ENCODE data around the gene SMDT1. TPM values are rescaled to one million over a fixed set of nuclear protein-coding genes. Genes with fewer than 3 reads are reported as not detected.

Gene SMDT1
- total and polyA plus RNA-seq, 8 donors: 50.9 to 119 (median 58.1) TPM

- H3K4me3 ChIP-seq: no peak overlapping the region
- TF ChIP-seq CTCF (IDR thresholded peaks at IDR 0.05): no peak
- FAIRE-seq (no peak), DNase-seq (peak in 2 of 6 donors; percentile 5 to 40), ATAC-seq (no peak)
- peaks cover 0 to 6% (median 3%) of the 10 kb centered on the region in 3 donors for H3K4me1 ChIP-seq
- intact Hi-C loops (cut with DNase I): no loop called here
- 92 to 98% methylated on average over 7 of the region's 7 CpGs for WGBS, 2 donors
- peaks cover 0 to 7% (median 0%) of the 10 kb centered on the region in 3 donors for H3K36me3 ChIP-seq
- no peak overlapping the region for H3K27ac ChIP-seq
- H3K27me3 ChIP-seq: no peaks in the 10 kb centered on the region
- H3K9me3 ChIP-seq: no peaks in the 10 kb centered on the region
Measured at GRCh38 chr22:42066126-42066761, 13.3 kb upstream of the SMDT1 start.

- WGBS, 2 donors: 95 to 98% methylated on average over 10 of the region's 10 CpGs
- Histone ChIP-seq H3K36me3 (peaks cover 0 to 6% (median 0%) of the 10 kb centered on the region in 3 donors), H3K27ac (no peak overlapping the region), H3K27me3 (no peaks in the 10 kb centered on the region), H3K9me3 (no peaks in the 10 kb centered on the region), H3K4me1 (peaks cover 0 to 10% (median 10%) of the 10 kb centered on the region in 3 donors), H3K4me3 (no peak overlapping the region)
- intact Hi-C loops (cut with DNase I): no loop called here
- ATAC-seq (no peak), FAIRE-seq (no peak), DNase-seq (peak in 1 of 6 donors; percentile 8)
- no peak for TF ChIP-seq CTCF (IDR thresholded peaks at IDR 0.05)
Measured at GRCh38 chr22:42066937-42067336, 12.6 kb upstream of the SMDT1 start.

- FAIRE-seq (no peak), ATAC-seq (no peak), DNase-seq (peak in 2 of 6 donors; percentile 5 to 45)
- Histone ChIP-seq H3K4me3 (no peak overlapping the region), H3K4me1 (peaks cover 0 to 10% (median 10%) of the 10 kb centered on the region in 3 donors), H3K36me3 (no peaks in the 10 kb centered on the region), H3K27ac (no peak overlapping the region), H3K27me3 (no peaks in the 10 kb centered on the region), H3K9me3 (no peaks in the 10 kb centered on the region)
- no peak for TF ChIP-seq CTCF (IDR thresholded peaks at IDR 0.05)
- intact Hi-C loops (cut with DNase I): no loop called here
- 90 to 95% methylated on average over 14 of the region's 14 CpGs for WGBS, 2 donors
Measured at GRCh38 chr22:42067671-42068251, 11.7 kb upstream of the SMDT1 start.

GRCh38 chr22:42068291-42068690, 11.2 kb upstream of the SMDT1 start:
- Histone ChIP-seq H3K9me3 (no peaks in the 10 kb centered on the region), H3K4me1 (peaks cover 0 to 10% (median 10%) of the 10 kb centered on the region in 3 donors), H3K27ac (no peak overlapping the region), H3K36me3 (no peaks in the 10 kb centered on the region), H3K27me3 (no peaks in the 10 kb centered on the region), H3K4me3 (no peak overlapping the region)
- WGBS, 2 donors: 93 to 94% methylated on average over 4 of the region's 4 CpGs
- ATAC-seq: no peak
- peak in 1 of 6 donors; percentile 8 for DNase-seq
- intact Hi-C loops (cut with DNase I): no loop called here
- no peak for FAIRE-seq
- TF ChIP-seq CTCF (IDR thresholded peaks at IDR 0.05): no peak
